ENCODE data around the gene MUC5AC.

DNA sequence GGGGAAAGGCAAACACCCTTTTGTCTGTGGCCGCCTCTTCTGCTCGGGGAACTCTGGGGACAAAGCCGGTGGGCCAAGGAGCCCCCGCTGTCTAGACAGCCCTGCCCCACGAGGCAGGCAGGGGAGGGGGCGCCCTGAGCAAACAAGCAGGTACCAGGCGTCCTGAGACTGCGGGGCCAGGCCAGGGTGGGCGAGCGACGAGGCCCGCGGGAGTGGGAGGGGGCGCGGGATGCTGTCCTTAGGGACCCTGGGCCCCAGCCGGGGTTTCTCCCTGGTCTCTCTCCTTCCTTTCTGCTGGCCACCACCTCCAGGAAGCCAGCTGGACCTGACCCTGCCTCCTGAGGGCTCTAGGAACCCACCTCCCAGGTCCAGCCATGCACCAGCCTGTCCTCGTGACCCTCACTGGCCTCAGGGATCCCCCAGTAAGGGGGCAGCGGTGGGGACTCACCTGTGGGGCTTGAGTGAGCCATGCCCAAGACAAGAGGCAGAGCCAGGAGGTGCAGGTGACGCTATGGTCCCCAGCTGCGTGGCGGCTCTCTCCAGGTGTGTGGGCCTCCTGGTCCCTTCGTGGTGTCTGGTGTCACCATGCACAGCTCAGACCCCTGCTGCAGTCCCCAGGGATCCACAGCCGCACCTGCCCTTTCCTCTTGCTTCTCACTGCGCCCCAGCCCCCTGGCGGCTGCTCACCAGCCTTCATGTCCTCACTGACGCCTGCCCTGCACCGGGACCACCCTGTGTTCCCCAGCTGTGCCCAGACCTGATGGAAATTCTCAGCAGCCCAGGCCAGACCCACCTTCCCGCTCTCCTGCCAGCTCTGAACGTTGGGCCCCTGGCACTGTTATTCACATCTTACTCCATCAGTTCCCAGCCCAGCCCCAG, 26.5 kb upstream of the MUC5AC start:
- TF ChIP-seq CTCF (IDR thresholded peaks at IDR 0.05; ENCODE audit: borderline replicate concordance, extremely low read depth, low read length, poor library complexity, severe bottlenecking) = no peak
- TF ChIP-seq EZH2 (IDR thresholded peaks at IDR 0.05; ENCODE audit: borderline replicate concordance, low read depth, low read length, severe bottlenecking) = no peak

All from DND-41 (cell line).